H1 (cell line): ENCODE measurements around the gene PKIB.

Source experiments
- CREB1 ChIP-seq: IDR thresholded peaks from 2 replicates; pipeline ENCODE4 v1.6.1; 2012; ENCODE audit warnings: inconsistent platforms
- RBBP5 ChIP-seq: IDR thresholded peaks from 2 replicates; pipeline ENCODE4 v1.7.1; 2012; ENCODE audit warnings: low read depth, mild to moderate bottlenecking, inconsistent platforms, low read length, moderate library complexity, borderline replicate concordance
- RFX5 ChIP-seq: IDR thresholded peaks from 2 replicates; pipeline ENCODE4 v1.6.1; 2011; ENCODE audit warnings: low read depth, low read length, improper control_type of control experiment, borderline replicate concordance
- RNF2 ChIP-seq: fragments of 200-900, 300-1000 bp; sonication (generic); IDR thresholded peaks from 2 replicates; pipeline ENCODE4 v1.7.1; 2016; ENCODE audit warnings: borderline replicate concordance, low read depth, mild to moderate bottlenecking, antibody characterized with exemption, low read length; ENCODE audit not compliant: poor library complexity, severe bottlenecking; ENCODE audit errors: missing control alignments
- SP2 ChIP-seq: IDR thresholded peaks from 2 replicates; pipeline ENCODE4 v1.6.1; 2012; ENCODE audit warnings: mild to moderate bottlenecking, low read length, inconsistent platforms
- TBP ChIP-seq: IDR thresholded peaks from 2 replicates; pipeline ENCODE4 v1.6.1; 2011; ENCODE audit warnings: low read depth, low read length, improper control_type of control experiment
- TEAD4 ChIP-seq: IDR thresholded peaks from 2 replicates; pipeline ENCODE4 v1.6.1; 2012; ENCODE audit warnings: low read depth, low read length, inconsistent platforms, mixed read lengths
- TF ChIP-seq, protein P1 (sequence below), 3 experiments: IDR thresholded peaks; 1 replicate in 2 of 3; 2 replicates in 1 of 3; pipeline versions ENCODE4 v1.5.1 to v1.6.1; 2011; ENCODE audit warnings: low read length in 3 of 3, mild to moderate bottlenecking in 3 of 3, inconsistent platforms in 2 of 3, low read depth in 1 of 3, moderate library complexity in 1 of 3; ENCODE audit not compliant: insufficient read depth in 1 of 3; ENCODE audit errors: control extremely low read depth in 1 of 3
- TF ChIP-seq, protein P2 (sequence below): IDR thresholded peaks from 2 replicates; pipeline ENCODE4 v1.6.1; 2012; ENCODE audit warnings: low read length, inconsistent platforms

- TF ChIP-seq TEAD4 = no peak
- TF ChIP-seq, protein P1, sequence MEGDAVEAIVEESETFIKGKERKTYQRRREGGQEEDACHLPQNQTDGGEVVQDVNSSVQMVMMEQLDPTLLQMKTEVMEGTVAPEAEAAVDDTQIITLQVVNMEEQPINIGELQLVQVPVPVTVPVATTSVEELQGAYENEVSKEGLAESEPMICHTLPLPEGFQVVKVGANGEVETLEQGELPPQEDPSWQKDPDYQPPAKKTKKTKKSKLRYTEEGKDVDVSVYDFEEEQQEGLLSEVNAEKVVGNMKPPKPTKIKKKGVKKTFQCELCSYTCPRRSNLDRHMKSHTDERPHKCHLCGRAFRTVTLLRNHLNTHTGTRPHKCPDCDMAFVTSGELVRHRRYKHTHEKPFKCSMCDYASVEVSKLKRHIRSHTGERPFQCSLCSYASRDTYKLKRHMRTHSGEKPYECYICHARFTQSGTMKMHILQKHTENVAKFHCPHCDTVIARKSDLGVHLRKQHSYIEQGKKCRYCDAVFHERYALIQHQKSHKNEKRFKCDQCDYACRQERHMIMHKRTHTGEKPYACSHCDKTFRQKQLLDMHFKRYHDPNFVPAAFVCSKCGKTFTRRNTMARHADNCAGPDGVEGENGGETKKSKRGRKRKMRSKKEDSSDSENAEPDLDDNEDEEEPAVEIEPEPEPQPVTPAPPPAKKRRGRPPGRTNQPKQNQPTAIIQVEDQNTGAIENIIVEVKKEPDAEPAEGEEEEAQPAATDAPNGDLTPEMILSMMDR (IDR thresholded peaks at IDR 0.05; ENCODE audit: control extremely low read depth in 1 of 3, insufficient read depth in 1 of 3, low read depth in 1 of 3, low read length in 3 of 3) = no peak
- no peak for TF ChIP-seq TBP
- TF ChIP-seq RFX5 = no peak
- TF ChIP-seq CREB1 = no peak
- no peak for TF ChIP-seq SP2
- TF ChIP-seq RNF2 = no peak
- no peak for TF ChIP-seq RBBP5
- TF ChIP-seq, protein P2, sequence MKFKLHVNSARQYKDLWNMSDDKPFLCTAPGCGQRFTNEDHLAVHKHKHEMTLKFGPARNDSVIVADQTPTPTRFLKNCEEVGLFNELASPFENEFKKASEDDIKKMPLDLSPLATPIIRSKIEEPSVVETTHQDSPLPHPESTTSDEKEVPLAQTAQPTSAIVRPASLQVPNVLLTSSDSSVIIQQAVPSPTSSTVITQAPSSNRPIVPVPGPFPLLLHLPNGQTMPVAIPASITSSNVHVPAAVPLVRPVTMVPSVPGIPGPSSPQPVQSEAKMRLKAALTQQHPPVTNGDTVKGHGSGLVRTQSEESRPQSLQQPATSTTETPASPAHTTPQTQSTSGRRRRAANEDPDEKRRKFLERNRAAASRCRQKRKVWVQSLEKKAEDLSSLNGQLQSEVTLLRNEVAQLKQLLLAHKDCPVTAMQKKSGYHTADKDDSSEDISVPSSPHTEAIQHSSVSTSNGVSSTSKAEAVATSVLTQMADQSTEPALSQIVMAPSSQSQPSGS = no peak
Measured at GRCh38 chr6:122692175-122692598, 82.0 kb downstream of the PKIB start.
